HG02798 (cell line): Measurements from ENCODE around the gene NCOA6.
"Not testable (repeated sequence)": the region's sequence is repeated elsewhere in the genome, so short reads cannot be mapped to it uniquely, and the experiment has no call there.

Experiments
- ATAC-seq: cut with Tn5 transposase; IDR thresholded peaks from one replicate; pipeline ENCODE4 v1.9.1; 2021; ENCODE audit warnings: mild to moderate bottlenecking; ENCODE audit not compliant: unreplicated experiment, poor library complexity

NCOA6 gene

DNA sequence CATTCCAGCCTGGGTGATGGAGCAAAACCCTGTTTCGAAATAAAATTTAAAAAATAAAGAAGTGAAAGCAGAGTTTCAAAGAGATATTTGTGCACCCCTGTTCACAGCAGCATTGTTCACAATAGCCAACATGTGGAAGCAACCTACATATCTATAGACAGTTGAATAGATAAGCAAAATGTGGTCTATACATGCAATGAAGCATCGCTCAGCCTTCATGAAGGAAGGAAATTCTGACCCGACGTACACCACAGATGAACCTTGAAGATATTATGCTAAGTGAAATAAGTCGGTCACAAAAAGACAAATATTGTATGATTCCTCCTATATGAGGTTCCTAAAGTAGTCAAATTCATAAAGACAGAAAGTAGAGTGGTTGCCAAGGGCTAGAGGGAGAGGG, 6.5 kb upstream of the NCOA6 start:
- ATAC-seq = no peak

DNA sequence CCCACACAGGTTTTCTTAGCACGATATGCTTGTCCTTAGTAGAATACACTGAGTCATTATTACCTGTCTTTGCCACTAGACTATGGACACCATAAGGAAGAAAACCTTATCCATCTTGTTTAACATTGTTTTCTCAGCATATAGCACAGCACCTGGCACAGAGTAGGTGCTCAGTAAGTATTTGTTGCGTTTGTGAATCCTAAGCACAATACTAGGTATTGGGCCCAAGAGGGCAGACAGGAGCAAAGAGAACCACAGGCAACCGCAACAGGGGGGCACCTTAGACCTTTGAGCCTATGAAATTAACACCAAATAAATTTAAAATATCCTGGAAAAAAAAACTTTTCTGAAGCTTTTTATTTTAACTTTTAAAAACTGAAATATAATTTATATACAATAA, 3.7 kb upstream of the NCOA6 start:
- no peak for ATAC-seq

DNA sequence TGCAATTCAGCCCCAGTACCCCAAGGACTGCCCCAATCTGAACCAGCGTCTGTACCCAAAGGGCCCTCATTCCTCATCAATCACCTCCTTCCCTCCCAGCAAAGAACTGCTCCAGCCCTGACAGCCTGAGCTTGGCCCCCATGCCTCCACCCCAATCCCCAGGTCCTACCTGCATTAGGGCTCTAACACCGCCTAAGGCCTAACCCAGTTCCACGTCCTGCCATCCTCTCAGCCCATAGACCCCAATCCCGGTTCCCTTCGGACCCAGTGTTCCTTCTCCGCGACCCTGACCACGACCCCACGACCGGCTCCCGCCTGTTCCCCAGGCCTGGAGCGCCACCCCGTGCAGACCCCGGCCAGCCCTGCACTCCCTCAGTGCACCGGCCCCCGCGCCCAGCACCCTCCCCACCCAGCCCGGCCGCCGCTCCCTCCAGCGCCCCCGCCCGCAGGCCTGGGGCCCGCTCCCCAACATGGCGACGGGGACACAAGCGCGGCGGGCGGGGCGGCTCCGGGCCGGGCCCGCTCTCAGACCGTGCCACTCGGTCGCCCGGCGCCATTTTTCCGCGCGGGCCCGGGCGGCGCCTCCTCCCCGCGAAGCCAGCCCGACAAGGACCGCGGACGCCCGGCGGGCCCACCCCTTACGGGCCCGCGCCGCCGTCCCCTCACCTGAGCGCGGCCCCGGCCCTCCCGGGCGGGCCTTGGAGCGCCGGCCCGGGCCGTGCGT, 483 bp downstream of the NCOA6 start:
- ATAC-seq = peak; percentile 81

DNA sequence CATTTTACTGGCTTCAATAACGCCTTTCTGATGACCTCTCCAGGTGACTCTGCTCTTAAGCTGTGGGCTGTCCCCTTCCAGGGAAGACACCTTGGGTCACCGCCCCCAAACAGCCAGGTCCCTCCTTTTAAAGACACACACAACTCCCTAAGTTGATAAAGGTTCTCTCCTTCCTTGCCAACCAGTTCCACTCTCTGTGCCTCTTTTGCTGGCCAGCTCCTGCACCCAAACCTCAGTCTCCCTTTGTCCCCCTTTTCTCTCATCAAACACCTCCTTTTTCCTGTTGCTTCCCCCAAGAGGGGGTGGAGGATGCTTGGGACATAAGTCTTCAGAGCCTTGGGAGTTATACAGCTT, 1.0 kb downstream of the NCOA6 start:
- peak; percentile 53 for ATAC-seq

DNA sequence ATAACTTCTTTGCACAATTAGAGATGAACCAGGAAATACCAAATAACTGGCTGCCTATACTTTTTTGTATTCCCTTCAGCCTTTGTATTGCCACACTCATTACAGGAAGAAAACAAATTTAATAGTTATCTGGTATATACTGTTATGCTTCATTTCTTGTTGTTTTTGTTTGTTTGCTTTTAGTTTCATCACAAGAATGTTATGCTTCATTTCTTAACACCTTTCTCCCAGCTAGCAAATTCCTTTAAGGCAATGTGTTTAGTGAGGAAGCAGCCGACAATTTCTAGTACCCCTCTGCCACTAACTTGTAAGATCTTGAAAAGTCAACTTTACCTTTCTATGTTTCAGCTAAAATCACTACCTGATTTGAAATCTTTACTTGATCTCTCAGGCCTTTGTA, 1.4 kb downstream of the NCOA6 start:
- no peak for ATAC-seq

DNA sequence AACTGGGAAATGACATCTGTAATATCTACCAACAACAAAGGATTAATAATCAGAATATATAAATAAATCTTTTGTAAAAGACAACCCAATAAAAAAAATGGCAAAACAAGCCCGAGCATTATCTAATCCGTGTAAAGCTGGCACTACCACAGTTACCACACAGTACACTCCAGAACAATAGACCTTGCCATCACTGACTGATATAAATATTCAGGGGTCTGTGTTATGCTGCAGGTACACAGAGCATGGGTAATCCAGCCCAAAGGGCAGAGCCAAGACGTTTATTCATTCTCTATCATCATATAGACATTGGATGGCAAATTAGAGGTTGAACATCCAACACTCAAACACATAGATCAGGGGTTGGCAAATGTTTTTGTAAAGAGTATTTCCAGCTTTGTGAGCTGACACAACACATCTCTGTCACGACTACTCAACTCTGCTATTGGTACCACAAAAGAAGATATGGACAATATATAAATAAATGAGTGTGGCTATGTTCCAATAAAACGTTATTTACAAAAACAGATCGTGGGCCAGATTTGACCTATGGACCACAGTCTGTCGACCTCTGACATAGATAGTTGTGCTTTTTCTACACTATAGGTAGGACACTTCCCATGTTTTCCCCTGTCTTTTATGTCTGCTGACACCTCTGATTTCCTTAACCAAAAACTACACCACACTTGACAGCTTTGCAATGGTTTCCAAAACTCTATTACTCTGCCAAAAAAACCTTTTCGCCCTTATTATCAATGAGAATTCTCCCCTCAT, 4.5 kb downstream of the NCOA6 start:
- ATAC-seq = no peak

DNA sequence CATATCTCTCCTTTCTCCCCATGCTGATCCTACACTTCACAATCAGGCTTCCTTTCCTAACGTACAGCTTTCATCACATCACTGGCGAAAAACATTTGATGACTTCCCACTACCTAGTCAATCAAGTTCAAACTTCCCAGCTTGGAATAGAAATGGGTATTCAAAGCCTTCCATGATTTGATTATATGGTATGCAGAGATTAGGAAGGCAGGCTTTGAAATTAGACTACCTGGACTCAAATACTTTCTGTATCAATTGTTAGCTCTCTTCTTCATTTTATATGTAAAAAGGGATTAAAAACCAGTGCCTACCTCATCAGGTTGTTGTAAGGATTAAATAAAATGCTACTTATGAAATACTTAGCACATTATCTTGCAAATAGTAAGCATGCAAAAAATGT, 7.7 kb downstream of the NCOA6 start:
- no peak for ATAC-seq

DNA sequence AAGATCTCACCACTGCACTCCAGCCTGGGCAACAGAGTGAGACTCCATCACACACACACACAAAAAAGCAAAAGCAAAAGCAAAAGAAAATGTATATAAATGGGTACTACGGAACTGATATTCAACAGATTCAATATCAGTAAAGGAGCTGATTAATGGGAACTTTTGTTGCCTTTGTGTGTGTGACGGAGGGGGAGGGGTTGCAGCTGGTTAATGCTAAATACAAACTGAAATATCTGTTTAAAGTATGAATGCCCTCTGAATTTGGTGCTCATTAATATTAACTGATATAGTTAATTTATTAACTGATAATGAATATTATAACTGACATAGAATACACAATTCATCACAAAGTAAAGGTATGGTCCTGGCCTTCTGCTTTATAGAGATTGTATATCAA, 8.4 kb downstream of the NCOA6 start:
- no peak for ATAC-seq

DNA sequence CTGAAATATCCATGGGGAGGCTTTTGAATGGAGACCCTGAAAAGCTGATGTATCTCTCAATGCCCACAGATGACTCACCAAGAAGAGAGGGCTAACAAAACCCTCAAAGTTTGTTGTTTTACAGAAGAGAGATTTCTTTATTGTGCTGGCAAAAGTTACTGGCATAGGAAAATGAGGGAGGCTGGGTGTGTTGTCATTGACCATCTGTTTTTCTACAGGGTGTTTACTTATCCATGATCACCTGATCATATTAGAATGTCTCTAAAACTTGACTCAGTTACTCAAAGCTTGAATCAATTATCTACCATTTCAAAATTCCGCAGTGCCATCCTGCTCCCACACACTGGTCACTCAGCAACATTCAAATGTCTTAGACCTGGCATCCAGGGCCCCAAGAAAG, 9.8 kb downstream of the NCOA6 start:
- ATAC-seq = no peak

DNA sequence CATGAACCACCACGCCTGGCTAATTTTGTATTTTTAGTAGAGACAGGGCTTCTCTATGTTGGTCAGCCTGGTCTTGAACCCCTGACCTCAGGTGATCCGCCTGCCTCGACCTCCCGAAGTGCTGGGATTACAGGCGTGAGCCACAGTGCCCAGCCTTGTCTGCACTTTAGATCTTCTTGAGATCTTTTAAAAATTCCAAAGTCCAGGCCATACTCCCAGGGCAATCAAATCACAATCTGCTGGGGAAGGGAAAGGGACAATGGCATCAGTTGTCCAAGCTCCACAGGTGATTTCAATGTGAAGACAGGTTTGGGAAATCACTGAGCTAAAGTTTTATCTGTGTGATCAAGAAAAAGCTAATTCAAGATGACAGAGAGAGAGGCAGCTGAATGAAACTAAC, 16.9 kb downstream of the NCOA6 start:
- ATAC-seq = no peak

DNA sequence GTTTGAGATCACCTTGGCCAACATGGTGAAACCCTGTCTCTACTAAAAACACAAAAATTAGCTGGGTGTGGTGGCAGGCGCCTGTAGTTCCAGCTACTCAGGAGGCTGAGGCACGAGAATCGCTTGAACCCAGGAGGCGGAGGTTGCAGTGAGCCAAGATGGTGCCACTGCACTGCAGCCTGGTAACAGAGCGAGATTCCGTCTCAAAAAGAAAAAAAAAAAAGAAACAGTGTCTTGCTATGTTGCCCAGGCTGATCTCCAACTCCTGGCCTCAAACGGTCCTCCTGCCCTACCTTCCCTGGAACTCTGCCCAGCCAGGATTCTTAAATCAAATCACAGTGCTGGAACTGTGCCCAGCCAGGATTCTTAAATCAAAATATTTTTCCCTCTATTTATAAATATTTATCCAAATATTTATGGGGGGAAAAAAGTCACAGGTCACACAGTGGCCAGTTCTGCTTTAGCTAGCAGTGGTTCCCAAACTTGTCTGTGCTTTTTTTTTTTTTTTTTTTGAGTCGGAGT, 17.4 kb downstream of the NCOA6 start:
- ATAC-seq = not testable (repeated sequence)

DNA sequence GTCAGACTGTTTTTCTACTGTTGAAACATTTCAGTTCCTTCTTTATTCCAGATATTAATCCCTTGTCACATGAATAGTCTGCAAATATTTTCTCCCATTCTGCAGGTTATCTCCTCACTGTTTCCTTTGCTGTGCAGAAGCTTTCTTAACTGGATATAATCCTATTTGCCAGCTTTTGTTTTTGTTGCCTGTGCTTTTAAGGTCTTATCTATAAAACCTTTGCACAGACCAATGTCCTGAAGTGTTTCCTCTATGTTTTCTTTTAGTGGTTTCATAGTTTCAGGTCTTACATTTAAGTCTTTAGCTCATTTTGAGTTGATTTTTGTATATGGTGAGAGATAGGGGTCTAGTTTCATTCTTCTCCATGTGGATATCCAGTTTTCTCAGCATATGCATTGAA, 19.2 kb downstream of the NCOA6 start:
- ATAC-seq = no peak

DNA sequence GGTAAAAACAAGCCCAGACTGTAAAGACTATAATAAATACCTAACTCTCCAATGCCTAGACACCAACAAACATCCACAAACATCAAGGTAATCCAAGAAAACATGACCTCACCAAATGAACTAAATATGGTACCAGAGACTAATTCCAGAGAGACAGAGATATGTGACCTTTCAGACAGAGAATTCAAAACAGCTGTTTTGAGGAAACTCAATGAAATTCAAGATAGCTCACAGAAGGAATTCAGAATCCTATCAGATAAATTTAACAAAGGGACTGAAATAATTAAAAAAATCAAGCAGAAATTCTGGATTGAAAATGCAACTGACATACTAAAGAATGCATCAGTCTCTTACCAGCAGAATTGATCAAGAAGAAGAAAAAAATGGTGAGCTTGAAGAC, 26.6 kb downstream of the NCOA6 start:
- no peak for ATAC-seq

DNA sequence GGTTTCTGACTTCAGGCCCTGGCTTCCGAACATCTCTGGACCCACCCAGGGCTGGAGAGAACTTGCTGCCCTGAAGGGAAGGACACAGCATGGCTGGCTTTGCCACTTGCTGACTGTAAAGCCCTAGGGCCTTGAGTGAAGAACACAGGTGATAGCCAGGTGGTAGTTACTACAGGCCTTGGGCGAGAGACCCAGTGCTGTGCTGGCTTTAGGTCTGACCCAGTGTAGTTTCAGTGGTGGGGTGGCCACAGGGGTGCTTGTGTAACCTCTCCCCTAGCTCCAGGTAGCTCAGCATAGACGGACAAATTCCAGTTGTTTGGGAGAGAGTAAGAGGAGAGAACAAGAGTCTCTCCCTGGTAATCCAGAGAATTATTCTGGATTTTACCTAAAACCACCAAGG, 27.1 kb downstream of the NCOA6 start:
- no peak for ATAC-seq

DNA sequence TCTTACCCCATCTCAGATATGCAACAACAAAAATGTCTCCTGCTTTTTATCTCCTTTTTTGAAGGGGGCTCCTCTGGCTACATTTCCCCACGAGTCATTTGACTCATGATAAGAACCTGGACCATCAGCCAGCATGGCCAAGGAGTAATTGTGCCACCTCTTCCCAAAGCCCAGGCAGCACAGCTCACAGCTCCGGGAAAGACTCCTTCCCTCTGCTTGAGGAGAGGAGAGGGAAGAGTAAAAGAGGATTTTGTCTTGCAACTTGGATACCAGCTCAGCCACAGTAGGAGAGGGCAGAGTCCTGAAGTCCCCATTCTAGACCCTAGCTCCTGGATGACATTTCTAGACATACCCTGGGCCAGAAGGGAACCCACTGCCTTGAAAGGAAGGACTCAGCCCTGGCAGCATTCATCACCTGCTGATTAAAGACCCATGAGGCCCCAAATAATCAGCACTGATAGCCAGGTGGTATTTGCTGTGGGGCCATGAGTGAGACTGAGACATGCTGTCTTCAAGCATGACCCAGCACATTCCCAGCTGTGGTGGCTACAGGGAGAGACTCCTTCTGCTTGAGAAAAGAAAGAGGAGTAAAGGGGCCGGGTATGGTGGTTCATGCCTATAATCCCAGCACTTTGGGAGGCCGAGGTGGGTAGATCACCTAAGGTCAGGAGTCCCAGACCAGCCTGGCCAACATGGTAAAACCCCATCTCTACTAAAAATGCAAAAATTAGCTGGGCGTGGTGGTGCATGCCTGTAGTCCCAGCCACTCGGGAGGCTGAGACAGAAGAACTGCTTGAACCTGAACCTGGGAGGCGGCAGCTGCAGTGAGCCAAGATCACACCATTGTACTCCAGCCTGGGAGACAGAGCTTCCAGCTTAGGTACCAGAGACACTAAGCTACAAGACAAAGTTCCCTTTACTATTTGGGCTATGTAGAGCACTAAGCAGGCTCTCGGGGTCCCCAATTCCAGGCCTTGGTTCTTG, 28.1 kb downstream of the NCOA6 start:
- ATAC-seq = no peak

DNA sequence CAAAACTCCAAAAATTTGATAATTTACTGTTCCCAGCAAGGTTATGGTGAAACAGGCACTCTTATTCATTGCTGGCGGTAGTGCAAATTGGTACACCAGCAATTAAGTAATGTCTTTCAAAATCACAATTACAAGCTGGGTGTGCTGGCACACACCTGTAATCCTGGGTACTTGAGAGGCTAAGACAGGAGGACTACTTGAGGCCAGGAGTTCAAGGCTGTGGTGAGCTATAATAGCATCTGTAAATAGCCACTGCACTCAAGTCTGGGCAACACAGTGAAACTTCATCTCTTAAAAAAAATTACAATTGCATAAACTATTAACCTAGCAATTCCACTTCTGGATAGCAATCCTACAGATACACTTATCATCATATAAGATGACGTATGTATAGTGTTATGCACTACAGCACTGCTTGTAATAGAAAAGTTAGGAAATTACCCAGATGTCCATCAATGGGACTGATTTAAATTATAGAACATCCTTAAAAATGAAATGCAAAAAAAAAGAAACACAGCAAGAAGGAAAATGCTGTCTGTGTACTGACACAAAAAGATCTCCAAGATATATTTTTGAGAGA, 31.4 kb downstream of the NCOA6 start:
- ATAC-seq = no peak

DNA sequence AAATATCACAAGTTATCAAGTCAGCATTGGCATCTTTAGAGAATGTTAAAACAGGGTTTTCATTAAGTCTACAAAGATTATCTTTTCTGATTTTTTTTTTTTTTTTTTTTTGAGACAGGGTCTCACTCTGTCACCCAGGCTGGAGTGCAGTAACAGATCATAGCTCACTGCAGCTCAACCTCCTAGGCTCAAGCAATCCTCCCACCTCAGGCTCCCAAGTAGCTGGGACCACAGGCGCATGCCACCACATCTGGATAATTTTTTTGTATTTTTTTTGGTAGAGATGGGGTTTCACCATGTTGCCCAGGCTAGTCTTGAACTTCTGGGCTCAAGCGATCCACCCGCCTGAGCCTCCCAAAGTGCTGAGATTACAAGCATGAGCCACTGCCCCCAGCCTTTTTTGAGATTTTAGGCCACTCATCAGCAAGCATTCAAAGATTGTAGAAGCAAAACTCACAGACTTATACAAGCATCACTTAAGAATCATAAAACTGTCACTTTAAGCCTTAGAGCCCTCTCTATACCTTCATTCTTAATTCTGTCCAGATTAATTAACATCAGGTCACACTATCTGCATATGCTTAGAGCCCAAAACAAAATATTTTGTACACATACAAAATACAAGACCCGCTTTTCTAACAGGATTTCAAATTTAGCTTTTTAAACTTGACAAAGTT, 32.6 kb downstream of the NCOA6 start:
- ATAC-seq = no peak

DNA sequence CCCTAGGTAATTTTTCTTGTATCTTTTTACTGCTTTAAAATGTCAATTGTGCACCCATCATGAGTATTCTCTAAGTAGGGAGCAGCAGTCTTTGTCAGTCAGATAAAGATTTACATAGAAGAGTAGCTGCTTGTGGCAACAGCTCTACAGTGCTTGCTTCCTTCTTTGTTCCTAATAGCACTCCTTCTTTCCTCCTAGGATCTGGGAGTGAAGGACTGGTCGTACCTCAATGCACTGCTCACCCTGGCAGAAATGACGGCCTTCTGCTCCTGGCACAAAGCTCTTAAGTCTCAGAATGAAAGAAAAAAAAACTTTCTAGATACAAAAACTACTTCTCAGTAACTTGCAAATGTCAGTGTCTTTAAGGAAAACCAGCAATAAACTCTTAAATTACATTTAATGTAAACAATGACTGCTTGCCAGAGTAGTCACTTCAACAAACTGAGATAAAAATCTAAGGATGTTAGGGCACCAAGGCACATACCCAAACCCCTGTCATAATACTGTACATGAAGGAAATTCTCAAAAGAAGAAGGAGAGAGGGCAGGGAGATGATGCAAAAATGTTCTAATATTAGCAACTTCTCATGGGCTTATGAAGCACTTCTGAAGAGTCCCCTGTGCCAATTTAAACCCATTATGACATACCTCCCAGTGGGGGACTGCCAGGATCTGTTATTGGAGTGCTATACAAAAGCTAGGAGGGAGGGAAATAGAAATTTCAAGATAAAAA, 34.0 kb downstream of the NCOA6 start:
- no peak for ATAC-seq

DNA sequence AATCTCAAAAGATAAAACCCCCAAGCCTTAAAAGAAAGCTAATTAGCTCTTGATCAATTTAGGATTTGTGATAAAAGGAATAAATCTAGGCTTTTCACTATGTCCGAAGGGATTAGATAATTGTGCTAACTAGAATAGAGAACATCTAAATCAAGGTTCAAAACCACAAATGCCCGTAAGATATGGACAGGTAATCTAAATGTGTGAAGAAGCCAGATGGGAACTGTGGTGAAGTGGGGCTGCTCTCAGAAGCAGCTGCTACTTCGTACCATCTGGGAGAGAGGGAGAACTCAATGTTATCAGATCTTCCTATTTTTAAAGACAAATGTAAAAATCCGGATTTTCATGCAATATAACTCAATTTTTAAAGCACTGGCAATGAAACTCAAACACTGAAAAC, 44.2 kb downstream of the NCOA6 start:
- no peak for ATAC-seq
